ENCODE results near the gene EVI2B.
A peak's percentile ranks its signal among the peaks of the same experiment; 100 is the strongest.
"Not testable (repeated sequence)": the region's sequence is repeated elsewhere in the genome, so short reads cannot be mapped to it uniquely, and the experiment has no call there.

EVI2B gene

GRCh38 chr17:31310260-31310659 lies 3.6 kb downstream of the EVI2B start:
- DNase-seq (ENCODE audit: low read depth): peak; percentile 35

DNA sequence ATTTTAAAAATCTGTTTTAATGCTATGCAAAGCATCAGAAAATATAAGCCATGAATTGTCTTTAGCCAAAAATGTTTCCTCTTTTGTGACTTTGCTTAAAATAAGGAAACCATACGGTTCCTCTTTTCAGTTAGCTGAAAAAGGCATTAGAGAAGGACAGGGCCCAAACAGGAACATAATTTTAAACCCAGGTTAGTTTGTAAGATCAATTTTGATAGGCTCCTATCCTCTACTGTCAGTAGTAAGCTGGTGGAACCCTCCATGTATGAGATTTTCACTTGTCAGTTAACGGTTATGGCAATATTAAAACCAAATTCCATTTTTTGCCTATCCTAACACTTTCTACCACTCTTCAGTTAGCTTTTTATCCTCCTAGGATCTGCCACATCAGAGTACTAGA lies 4.3 kb downstream of the EVI2B start:
- no peak for DNase-seq (ENCODE audit: low read depth)

DNA sequence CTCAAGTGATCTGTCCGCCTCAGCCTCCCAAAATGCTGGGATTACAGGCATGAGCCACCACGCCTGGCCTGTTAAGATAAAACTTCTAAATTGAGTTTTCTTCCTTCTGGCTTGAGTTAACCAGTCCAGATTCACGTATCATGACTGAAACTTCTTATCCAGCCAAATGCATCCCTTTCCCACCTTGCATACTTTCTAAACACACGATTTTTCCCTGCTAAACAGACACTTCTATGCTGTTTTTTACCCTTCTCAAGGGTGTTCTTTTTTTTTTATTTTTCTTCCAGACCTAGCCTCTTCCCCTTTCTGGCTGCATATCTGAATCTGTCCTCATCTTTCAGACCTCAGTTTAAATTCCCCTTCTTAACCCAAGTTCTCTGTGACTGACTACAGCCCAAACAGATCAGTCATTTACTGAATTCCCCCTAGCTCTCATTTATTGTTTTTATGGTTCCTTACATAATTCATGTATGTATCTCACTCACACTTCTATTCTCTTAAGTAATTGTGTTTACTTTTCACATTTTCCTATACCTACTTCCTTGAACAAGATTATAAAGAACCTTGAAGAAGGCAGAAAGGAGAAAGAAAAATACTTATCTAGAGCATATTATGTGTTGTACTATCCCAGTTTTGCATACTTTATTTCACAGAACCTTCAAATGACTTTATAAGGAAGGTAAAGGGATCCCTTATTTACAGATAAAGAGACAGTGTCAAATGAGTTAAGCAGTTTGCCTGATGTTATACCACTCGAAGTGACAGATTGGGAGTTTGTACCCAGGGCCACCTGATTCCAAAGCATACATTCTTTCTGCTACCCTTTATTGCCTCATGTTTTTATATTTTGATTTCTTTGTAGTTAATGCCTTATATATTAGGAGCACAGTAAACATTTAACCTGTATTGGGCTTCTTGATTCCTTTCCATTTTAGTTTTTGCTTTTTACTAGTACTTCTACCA lies 5.2 kb downstream of the EVI2B start:
- DNase-seq (ENCODE audit: low read depth): no peak

- no peak for DNase-seq (ENCODE audit: low read depth)
Measured at GRCh38 chr17:31307640-31308039, 6.2 kb downstream of the EVI2B start.

- DNase-seq (ENCODE audit: low read depth): no peak
Measured at GRCh38 chr17:31299624-31300023, 14.2 kb downstream of the EVI2B start.

- DNase-seq (ENCODE audit: low read depth): no peak
Measured at GRCh38 chr17:31297090-31297489, 16.8 kb downstream of the EVI2B start, which contains the start of gene OMG. OMG (minus strand) TSS chr17:31297239; CDS start chr17:31296331, 908 bp downstream.

- no peak for DNase-seq (ENCODE audit: low read depth)
Measured at GRCh38 chr17:31296142-31296541, 17.7 kb downstream of the EVI2B start.

GRCh38 chr17:31295489-31295871 lies 18.4 kb downstream of the EVI2B start:
- no peak for DNase-seq (ENCODE audit: low read depth)

DNA sequence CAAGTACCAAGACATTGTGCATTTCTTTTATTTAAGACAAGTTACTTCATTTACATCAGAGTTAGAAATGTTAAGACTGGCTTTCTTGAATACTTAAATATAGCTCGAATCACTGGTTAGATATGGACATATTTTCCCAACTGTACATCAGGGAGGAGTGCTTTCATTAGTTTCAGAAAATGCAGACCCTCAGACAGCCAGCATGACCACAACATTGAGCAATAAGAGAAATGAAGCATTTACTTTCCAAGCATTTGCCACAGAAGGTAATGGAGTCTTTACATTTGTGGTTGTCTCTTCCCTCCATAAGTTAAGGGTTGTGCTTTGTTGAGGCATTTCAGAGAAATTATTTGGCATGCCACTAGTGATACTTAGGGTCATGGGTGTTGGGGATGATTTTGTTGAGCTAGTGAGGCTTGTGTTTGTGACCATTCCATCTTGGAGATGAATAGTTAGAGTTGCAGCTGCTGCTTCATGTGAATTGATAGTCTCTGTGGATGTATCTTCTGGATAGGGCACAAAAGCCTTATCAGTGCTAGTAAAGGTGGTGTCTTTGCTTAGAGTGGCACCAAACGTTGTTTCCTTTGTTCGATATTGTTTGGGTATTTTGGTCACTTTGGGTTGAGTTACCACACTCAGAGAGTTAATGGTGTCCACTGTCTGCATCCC lies 18.9 kb downstream of the EVI2B start:
- no peak for DNase-seq (ENCODE audit: low read depth)

- no peak for DNase-seq (ENCODE audit: low read depth)
Measured at GRCh38 chr17:31294231-31294630, 19.6 kb downstream of the EVI2B start.

- no peak for DNase-seq (ENCODE audit: low read depth)
Measured at GRCh38 chr17:31293581-31293980, 20.3 kb downstream of the EVI2B start.

DNA sequence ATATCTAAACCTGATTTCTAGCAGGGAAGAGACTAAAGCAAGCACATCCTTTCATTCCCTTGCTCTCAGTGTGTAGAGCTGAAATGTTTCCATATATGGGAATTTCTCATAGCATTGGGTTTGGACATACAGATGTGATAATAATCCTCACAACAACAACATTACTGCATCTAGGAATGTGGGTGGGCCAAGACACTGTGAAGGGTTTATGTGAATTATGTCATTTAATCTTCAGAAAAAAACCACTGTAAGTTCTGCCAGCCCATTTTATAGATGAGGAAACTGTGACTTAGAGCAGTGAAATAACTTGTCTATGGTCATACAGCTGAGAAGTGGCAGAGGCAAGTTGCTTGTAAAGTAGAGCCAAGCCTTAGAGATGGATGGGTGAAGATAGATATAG lies 22.0 kb downstream of the EVI2B start:
- no peak for DNase-seq (ENCODE audit: low read depth)

GRCh38 chr17:31289790-31290189 lies 24.1 kb downstream of the EVI2B start:
- DNase-seq (ENCODE audit: low read depth): no peak

- not testable (repeated sequence) for DNase-seq (ENCODE audit: low read depth)
Measured at GRCh38 chr17:31287932-31288331, 25.9 kb downstream of the EVI2B start.

DNA sequence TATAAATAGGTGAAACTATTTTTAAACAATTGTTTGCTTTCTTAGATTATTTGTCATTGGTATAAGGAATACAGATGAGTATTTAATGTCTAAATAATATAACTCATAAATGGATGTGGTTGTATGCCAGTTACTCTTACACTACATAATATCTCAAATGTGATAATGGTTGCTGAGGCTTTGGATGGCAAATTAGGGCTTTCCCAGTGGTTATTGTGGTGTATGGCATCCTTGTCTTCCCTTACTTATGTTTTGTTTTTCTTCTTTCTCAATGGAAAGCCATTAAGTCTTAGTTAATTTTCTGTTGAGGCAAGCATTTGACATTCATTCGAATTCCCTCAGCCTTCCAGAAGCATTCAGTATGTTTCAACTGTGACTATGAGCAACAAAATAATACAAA lies 27.3 kb downstream of the EVI2B start:
- DNase-seq (ENCODE audit: low read depth): no peak

- DNase-seq (ENCODE audit: low read depth): no peak
Measured at GRCh38 chr17:31283841-31284240, 30.0 kb downstream of the EVI2B start.

GRCh38 chr17:31281061-31281460 lies 32.8 kb downstream of the EVI2B start:
- DNase-seq (ENCODE audit: low read depth): no peak

DNA sequence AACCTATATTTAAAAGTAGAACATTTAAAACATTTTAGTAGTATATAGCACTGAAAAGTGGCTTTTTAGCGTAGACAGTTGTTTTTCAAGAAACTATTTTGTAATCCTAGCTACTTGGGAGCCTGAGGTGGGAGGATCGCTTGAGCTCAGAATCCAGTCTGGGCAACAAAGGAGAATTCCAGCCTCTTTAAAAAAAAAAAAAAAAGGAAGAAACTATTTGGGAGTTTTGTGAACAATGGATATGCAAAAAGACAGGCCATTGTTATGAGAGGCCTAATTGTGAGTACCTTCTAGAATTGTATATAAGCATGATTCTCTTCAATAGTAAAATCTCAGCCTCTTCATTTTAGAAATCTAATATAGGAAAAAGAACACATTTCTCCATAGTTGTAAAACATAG lies 34.5 kb downstream of the EVI2B start:
- no peak for DNase-seq (ENCODE audit: low read depth)

GRCh38 chr17:31275116-31275515 lies 38.7 kb downstream of the EVI2B start:
- no peak for DNase-seq (ENCODE audit: low read depth)

- DNase-seq (ENCODE audit: low read depth): no peak
Measured at GRCh38 chr17:31274252-31274651, 39.6 kb downstream of the EVI2B start.

- DNase-seq (ENCODE audit: low read depth): no peak
Measured at GRCh38 chr17:31273516-31273915, 40.3 kb downstream of the EVI2B start.

DNA sequence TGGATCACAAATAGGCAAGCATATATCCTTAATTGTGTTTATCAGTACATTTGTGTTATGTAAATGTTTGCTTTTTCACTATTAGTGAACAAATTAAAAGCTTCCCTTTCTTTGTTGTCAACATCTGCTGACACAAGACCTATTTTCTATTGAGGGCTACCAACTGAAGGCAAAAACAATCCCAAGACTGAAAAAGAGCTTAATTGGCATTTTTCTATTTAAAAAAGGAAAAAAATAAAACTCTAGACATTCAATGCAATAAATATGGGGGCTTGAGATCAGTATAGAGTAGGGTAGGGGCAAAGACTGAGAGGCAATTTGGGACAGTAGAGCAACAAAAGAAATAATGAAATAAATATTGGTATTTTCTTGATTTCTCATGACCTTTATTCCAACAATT lies 41.1 kb downstream of the EVI2B start:
- no peak for DNase-seq (ENCODE audit: low read depth)

DNA sequence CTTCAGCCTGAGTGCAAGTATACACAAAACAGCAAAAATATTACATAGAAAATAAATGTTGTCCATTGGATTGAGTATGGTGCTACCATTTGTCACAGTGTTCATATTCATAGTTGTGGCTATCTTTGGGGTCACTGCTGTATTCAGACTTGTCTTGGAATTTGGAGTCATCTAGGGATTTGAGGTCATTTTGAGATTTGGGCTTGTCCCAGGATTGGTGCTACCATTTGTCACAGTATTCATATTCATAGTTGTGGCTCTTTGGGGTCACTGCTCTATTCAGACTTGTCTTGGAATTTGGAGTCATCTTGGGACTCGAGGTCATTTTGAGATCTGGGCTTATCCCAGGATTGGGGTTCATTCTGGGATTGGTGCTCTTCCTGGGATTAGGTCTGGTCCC lies 41.6 kb downstream of the EVI2B start:
- no peak for DNase-seq (ENCODE audit: low read depth)
